A549 (cell line): Measurements from ENCODE around the gene KCNG3. TPM values are rescaled to one million over a fixed set of nuclear protein-coding genes. Genes with fewer than 3 reads are reported as not detected.

Experiments
- ATAC-seq, 2 experiments: fragments of 200-7000 bp in 1 of 2; fragments of >200 bp in 1 of 2; cut with Nextera tagmentation in 1 of 2; cut with Tn5 transposase in 1 of 2; 3 replicates each; pipeline versions ENCODE4 v1.8.0 to v1.9.1; 2018 to 2020; ENCODE audit warnings: mild to moderate bottlenecking in 1 of 2, moderate library complexity in 1 of 2
- CTCF ChIA-PET: fragments of 300-600 bp; sonication (Branson Sonifier 250); formaldehyde crosslinking; extraction: SDS; loops from one replicate; lab custom pipeline; 2021; ENCODE audit warnings: antibody characterized with exemption, inconsistent platforms; lab: Yijun Ruan, JAX
- POLR2A ChIA-PET: fragments of 350-600 bp; formaldehyde crosslinking; extraction: SDS; loops from one replicate; lab custom pipeline; 2021; ENCODE audit warnings: antibody characterized with exemption, inconsistent platforms; lab: Yijun Ruan, JAX
- DNase-seq, 2 experiments: peaks; one replicate each; pipeline versions ENCODE4 v3.0.0 to v3.0.0-alpha.2; 2011 to 2016; ENCODE audit warnings: low read depth in 1 of 2, low spot score in 1 of 2
- FAIRE-seq: peaks from 2 replicates; lab custom pipeline; 2011; peaks lifted over from hg19 to GRCh38; lab: Jason Lieb, UNC
- H3K27ac ChIP-seq, 2 experiments: fragments of >200 bp; sonication (Bioruptor Twin); formaldehyde crosslinking; 3 replicates each; pipeline ENCODE4 v1.5.1; 2016 to 2017
- H3K4me1 ChIP-seq: fragments of >200 bp; sonication (Bioruptor Twin); formaldehyde crosslinking; 3 replicates; pipeline ENCODE4 v1.6.1; 2016
- H3K4me2 ChIP-seq: fragments of >200 bp; sonication (Bioruptor Twin); formaldehyde crosslinking; 3 replicates; pipeline ENCODE4 v1.6.1; 2016
- H3K4me3 ChIP-seq: fragments of >200 bp; sonication (Bioruptor Twin); formaldehyde crosslinking; 3 replicates; pipeline ENCODE4 v1.5.1; 2016
- H3K9me3 ChIP-seq: fragments of >200 bp; sonication (Bioruptor Twin); formaldehyde crosslinking; 3 replicates; pipeline ENCODE4 v1.6.1; 2016
- BHLHE40 ChIP-seq: IDR thresholded peaks from 2 replicates; pipeline ENCODE4 v1.6.1; 2012; ENCODE audit warnings: low read depth, low read length, inconsistent platforms
- CBX8 ChIP-seq: fragments of 200-600 bp; sonication (generic); IDR thresholded peaks from 2 replicates; pipeline ENCODE4 v1.6.1; 2016
- CHD4 ChIP-seq: fragments of 200-600 bp; sonication (generic); IDR thresholded peaks from 2 replicates; pipeline ENCODE4 v1.6.1; 2016; ENCODE audit warnings: antibody characterized with exemption, mild to moderate bottlenecking, borderline replicate concordance
- CTCF ChIP-seq: fragments of >200 bp; sonication (Bioruptor Twin); formaldehyde crosslinking; IDR thresholded peaks from 3 replicates; pipeline ENCODE4 v1.5.1; 2016
- E2F6 ChIP-seq: IDR thresholded peaks from 2 replicates; pipeline ENCODE4 v1.6.1; 2012; ENCODE audit warnings: low read depth, borderline replicate concordance
- EHF ChIP-seq: fragments of 250-450 bp; sonication (Bioruptor Pico); IDR thresholded peaks from 2 replicates; pipeline ENCODE4 v1.5.0; 2020; ENCODE audit warnings: mild to moderate bottlenecking
- FOSB ChIP-seq: fragments of 250-450 bp; sonication (Bioruptor Pico); IDR thresholded peaks from 2 replicates; pipeline ENCODE4 v1.5.0; 2020; ENCODE audit warnings: mild to moderate bottlenecking, moderate library complexity
- HDAC2 ChIP-seq: fragments of 200-600 bp; sonication (generic); IDR thresholded peaks from 2 replicates; pipeline ENCODE4 v1.6.1; 2016
- HEYL ChIP-seq: fragments of 250-450 bp; sonication (Bioruptor Pico); IDR thresholded peaks from 2 replicates; pipeline ENCODE4 v1.8.0; 2021; ENCODE audit warnings: mild to moderate bottlenecking, moderate library complexity
- HOXA7 ChIP-seq: fragments of 250-450 bp; sonication (Bioruptor Pico); IDR thresholded peaks from 2 replicates; pipeline ENCODE4 v1.5.0; 2020; ENCODE audit warnings: mild to moderate bottlenecking, moderate library complexity
- HOXB13 ChIP-seq: fragments of 250-450 bp; sonication (Bioruptor Pico); IDR thresholded peaks from 2 replicates; pipeline ENCODE4 v1.5.0; 2020; ENCODE audit warnings: low read depth, mild to moderate bottlenecking, moderate library complexity
- JUNB ChIP-seq: fragments of >200 bp; sonication (Bioruptor Twin); formaldehyde crosslinking; IDR thresholded peaks from 2 replicates; pipeline ENCODE4 v1.6.1; 2016
- KDM5A ChIP-seq: fragments of 200-600 bp; sonication (generic); IDR thresholded peaks from 2 replicates; pipeline ENCODE4 v1.6.1; 2016; ENCODE audit warnings: antibody characterized with exemption, mild to moderate bottlenecking
- MAFK ChIP-seq: fragments of 450-650 bp; IDR thresholded peaks from 2 replicates; pipeline ENCODE4 v1.6.1; 2014; ENCODE audit not compliant: partially characterized antibody
- MAZ ChIP-seq: fragments of 150-350 bp; IDR thresholded peaks from 2 replicates; pipeline ENCODE4 v1.6.1; 2014; ENCODE audit warnings: antibody characterized with exemption, low read depth, low read length, borderline replicate concordance
- NPAS2 ChIP-seq: fragments of 250-450 bp; sonication (Bioruptor Pico); IDR thresholded peaks from 2 replicates; pipeline ENCODE4 v1.8.0; 2022; ENCODE audit warnings: mild to moderate bottlenecking, moderate library complexity, borderline replicate concordance
- POLR2A ChIP-seq: IDR thresholded peaks from 2 replicates; pipeline ENCODE4 v1.6.1; 2012; ENCODE audit warnings: mild to moderate bottlenecking, low read length
- POLR2AphosphoS2 ChIP-seq: conservative IDR thresholded peaks from 2 replicates; pipeline ENCODE4 v1.6.1; 2012; ENCODE audit warnings: low read length, improper control_type of control experiment, inconsistent platforms
- RAD21 ChIP-seq, 2 experiments: fragments of >200 bp in 1 of 2; sonication (Bioruptor Twin) in 1 of 2; formaldehyde crosslinking in 1 of 2; IDR thresholded peaks in 1 of 2; conservative IDR thresholded peaks in 1 of 2; 2 replicates in 1 of 2; 3 replicates in 1 of 2; pipeline ENCODE4 v1.6.1; 2012 to 2018; ENCODE audit warnings: inconsistent platforms in 1 of 2
- RARB ChIP-seq: fragments of 250-450 bp; sonication (Bioruptor Pico); IDR thresholded peaks from 2 replicates; pipeline ENCODE4 v1.8.0; 2021; ENCODE audit warnings: mild to moderate bottlenecking, moderate library complexity
- RCOR1 ChIP-seq: fragments of 150-350 bp; IDR thresholded peaks from 2 replicates; pipeline ENCODE4 v1.6.1; 2014; ENCODE audit warnings: antibody characterized with exemption, low read length, low read depth
- SREBF2 ChIP-seq: fragments of 450-650 bp; IDR thresholded peaks from 2 replicates; pipeline ENCODE4 v1.6.1; 2014; ENCODE audit warnings: mild to moderate bottlenecking, moderate library complexity
- TFCP2L1 ChIP-seq: fragments of 250-450 bp; sonication (Bioruptor Pico); IDR thresholded peaks from 2 replicates; pipeline ENCODE4 v1.5.0; 2021; ENCODE audit warnings: mild to moderate bottlenecking
- ZFP36 ChIP-seq: fragments of 450-650 bp; IDR thresholded peaks from 2 replicates; pipeline ENCODE4 v1.6.1; 2014; ENCODE audit warnings: borderline replicate concordance; ENCODE audit not compliant: partially characterized antibody
- WGBS: methylation state at CpG from one replicate; pipeline ENCODE4 v1.1.6; 2017; ENCODE audit errors: missing lambda C conversion rate; 5-methylcytosine and 5-hydroxymethylcytosine counted together
- polyA plus RNA-seq, 4 experiments: library from polyadenylated mRNA; depleted of rRNA in 3 of 4; stranded (reverse); fragments of >200 nt; fragmentation: RNase III in 1 of 4; extraction: RNeasy Plus Mini Kit Qiagen cat#74134 plus additional on column Dnase treatment in 1 of 4; gene quantifications; 2 replicates in 3 of 4; 3 replicates in 1 of 4; pipeline ENCODE4 v1.2.3, GENCODE V29; 2011 to 2017

Gene KCNG3
- polyA plus RNA-seq, 2 of the 4 experiments (the other 2 are of a cell fraction), result 0.67 to 0.70 TPM

GRCh38 chr2:42488297-42488696, 5.5 kb downstream of the KCNG3 start:
- Histone ChIP-seq H3K4me1 (no peaks in the 10 kb centered on the region), H3K9me3 (no peaks in the 10 kb centered on the region), H3K27ac (no peak overlapping the region), H3K4me2 (no peak overlapping the region), H3K4me3 (no peak overlapping the region)
- DNase-seq (no peak), FAIRE-seq (no peak), ATAC-seq (no peak)
- WGBS, result 93% methylated on average over 5 of the region's 5 CpGs
- POLR2A ChIA-PET, result no interaction called here
- TF ChIP-seq FOSB (no peak), SREBF2 (no peak), RAD21 (conservative IDR thresholded peaks at IDR 0.05 in 1 of 2, IDR thresholded peaks at IDR 0.05 in 1 of 2) (no peak), CTCF (no peak), HOXA7 (CRISPR knock-in tag) (no peak), MAZ (no peak), BHLHE40 (no peak), KDM5A (no peak), EHF (CRISPR knock-in tag) (no peak), MAFK (no peak), HDAC2 (no peak)
- CTCF ChIA-PET, result no interaction called here

GRCh38 chr2:42486145-42486906, 7.5 kb downstream of the KCNG3 start:
- H3K9me3 ChIP-seq, result no peaks in the 10 kb centered on the region
- ChIA-PET POLR2A (no interaction called here), CTCF (interaction anchor here (0.6 to 0.8 kb wide), 2 partner anchors 9 to 82 kb away, joined by 3 to 4 read pairs; no protein-coding TSS in a partner anchor)
- no peak for DNase-seq
- no peaks in the 10 kb centered on the region for H3K4me1 ChIP-seq
- no peak overlapping the region for H3K4me2 ChIP-seq
- peak in 1 of 2 experiments; percentile 30; a peak in 3 of 6 replicates for ATAC-seq
- no peak for FAIRE-seq
- TF ChIP-seq RCOR1 (no peak), NPAS2 (CRISPR knock-in tag) (no peak), HEYL (CRISPR knock-in tag) (no peak), E2F6 (no peak), TFCP2L1 (CRISPR knock-in tag) (no peak), POLR2A (no peak), FOSB (no peak), RARB (CRISPR knock-in tag) (no peak), KDM5A (no peak), JUNB (no peak), CBX8 (no peak), HOXB13 (no peak), ZFP36 (no peak), CHD4 (no peak), POLR2AphosphoS2 (no peak), RAD21 (conservative IDR thresholded peaks at IDR 0.05 in 1 of 2, IDR thresholded peaks at IDR 0.05 in 1 of 2) (no peak)
- no peak overlapping the region for H3K27ac ChIP-seq
- no peak overlapping the region for H3K4me3 ChIP-seq
- 92% methylated on average over 6 of the region's 7 CpGs for WGBS
